ENCODE results near the gene GFM1.

DNA sequence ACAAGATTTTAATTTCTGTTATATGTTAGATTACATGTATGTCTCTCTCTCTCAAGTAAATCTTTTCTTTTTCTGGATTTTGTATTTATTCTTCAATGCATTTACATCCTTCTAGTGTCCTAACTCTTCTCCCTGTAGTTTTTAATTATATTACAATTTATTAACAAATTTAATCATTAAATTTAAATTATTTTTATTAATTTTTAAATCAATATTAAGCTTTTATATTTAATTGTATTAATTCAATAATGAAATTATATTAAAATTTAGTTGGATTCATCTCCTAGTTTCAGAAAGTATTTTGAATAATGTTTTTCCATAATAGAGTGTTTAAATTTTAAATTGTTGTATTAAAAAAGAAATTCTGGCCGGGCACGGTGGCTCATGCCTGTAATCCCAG, 43.5 kb upstream of the GFM1 start:
- no peak for TF ChIP-seq POLR2A (IDR thresholded peaks at IDR 0.05; ENCODE audit: low read depth, low read length)
- no peak for TF ChIP-seq POLR2AphosphoS5 (IDR thresholded peaks at IDR 0.05; ENCODE audit: low read depth, low read length)
